ENCODE data around the gene PCBP3. TPM values are rescaled to one million over a fixed set of nuclear protein-coding genes. Genes with fewer than 3 reads are reported as not detected.

Gene PCBP3
- total RNA-seq, 1 donor from 2014 or later = 5.0 TPM

DNA sequence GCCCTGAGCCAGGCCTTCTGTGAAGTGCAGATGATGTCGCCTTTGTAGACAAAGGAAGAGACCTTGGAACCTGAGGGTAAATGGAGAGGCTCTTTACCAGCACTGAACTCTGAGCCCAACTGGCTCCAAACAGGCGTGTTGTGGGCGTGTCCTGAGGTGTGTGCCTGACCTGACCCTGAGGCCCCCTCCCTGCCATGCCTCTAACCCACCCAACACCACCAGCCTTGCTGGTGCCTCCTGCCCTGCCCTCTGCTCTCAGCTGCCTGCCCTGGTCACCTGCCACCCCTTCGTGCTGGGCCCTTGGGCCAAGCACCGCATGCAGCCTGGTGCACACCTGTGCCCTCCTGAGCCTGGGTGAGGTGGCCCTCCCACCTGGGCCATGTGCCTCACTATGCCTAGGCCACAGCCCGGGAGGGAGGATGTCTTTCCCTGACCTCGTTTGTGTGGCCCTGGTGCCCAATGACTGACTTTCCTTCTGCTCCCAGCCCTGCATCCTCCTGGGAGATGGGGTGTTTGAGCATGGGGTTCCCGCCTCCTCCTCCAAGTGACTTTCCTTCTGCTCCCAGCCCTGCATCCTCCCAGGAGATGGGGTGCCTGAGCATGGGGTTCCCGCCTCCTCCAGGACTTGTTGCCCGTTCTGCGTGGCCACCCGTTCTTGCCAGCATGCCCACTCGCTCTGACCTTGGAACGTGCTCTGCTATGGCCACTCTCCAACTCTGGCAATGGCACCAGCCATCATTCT is 157.0 kb downstream of the PCBP3 start:
- no peaks in the 10 kb centered on the region for H3K9me3 Mint-ChIP-seq

DNA sequence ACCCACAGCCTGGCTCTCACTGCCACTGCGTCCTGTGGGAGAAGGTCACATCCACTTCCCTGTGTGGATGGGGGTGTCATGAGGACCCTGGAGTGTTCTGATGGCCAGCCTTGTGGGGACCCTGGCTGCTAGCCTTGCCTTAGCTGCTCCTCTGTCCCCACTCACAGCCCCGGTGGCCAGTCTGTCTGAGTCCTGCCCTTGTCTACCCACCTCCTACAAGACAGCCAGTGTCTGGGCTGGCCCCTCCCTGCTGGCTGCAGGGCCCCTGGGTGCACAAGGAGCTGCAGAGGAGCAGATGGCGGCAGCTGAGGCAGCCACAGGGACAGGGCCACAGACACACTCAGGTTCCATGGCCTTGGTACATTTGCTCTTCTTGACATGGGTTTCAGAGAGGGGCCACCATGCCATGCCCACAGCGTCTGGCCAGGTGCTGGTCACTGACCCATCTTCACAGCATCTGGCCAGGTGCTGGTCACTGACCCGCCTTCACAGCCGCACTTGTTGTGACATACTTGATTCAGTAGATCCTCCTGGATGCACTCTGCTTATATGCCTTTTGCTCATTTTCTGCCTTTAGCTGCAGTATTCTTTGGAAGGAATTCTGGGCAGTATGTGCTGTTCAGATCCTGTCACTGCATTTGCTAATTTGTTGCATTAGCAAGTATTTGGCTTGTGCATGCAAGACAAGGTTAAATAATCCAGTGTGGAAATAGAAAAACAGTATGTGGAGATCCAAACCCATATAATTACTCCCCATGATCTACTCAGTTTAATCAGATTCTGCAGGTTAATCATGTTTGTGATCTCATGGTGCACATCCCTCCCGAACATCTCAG is 157.8 kb downstream of the PCBP3 start:
- Mint-ChIP-seq H3K27ac (no peak overlapping the region), H3K36me3 (no peaks in the 10 kb centered on the region), H3K27me3 (ENCODE audit: low read depth) (peaks cover 4% of the 10 kb centered on the region), H3K4me3 (no peak overlapping the region), H3K9me3 (no peaks in the 10 kb centered on the region), H3K4me1 (no peaks in the 10 kb centered on the region)
- TF ChIP-seq, protein P1, sequence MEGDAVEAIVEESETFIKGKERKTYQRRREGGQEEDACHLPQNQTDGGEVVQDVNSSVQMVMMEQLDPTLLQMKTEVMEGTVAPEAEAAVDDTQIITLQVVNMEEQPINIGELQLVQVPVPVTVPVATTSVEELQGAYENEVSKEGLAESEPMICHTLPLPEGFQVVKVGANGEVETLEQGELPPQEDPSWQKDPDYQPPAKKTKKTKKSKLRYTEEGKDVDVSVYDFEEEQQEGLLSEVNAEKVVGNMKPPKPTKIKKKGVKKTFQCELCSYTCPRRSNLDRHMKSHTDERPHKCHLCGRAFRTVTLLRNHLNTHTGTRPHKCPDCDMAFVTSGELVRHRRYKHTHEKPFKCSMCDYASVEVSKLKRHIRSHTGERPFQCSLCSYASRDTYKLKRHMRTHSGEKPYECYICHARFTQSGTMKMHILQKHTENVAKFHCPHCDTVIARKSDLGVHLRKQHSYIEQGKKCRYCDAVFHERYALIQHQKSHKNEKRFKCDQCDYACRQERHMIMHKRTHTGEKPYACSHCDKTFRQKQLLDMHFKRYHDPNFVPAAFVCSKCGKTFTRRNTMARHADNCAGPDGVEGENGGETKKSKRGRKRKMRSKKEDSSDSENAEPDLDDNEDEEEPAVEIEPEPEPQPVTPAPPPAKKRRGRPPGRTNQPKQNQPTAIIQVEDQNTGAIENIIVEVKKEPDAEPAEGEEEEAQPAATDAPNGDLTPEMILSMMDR (IDR thresholded peaks at IDR 0.05; ENCODE audit: unreplicated experiment) = no peak
- no peak for DNase-seq (ENCODE audit: low spot score in 2 of 2, unreplicated experiment in 2 of 2)

More for the DNA sequence above, 157.0 kb downstream of the PCBP3 start:
- DNase-seq (ENCODE audit: low spot score in 2 of 2, unreplicated experiment in 2 of 2) = no peak
- Mint-ChIP-seq H3K27me3 (ENCODE audit: low read depth) (peaks cover 10% of the 10 kb centered on the region), H3K4me1 (no peaks in the 10 kb centered on the region), H3K4me3 (no peak overlapping the region), H3K27ac (no peak overlapping the region), H3K36me3 (no peaks in the 10 kb centered on the region)
- TF ChIP-seq, protein P1 (IDR thresholded peaks at IDR 0.05; ENCODE audit: unreplicated experiment) = no peak

DNA sequence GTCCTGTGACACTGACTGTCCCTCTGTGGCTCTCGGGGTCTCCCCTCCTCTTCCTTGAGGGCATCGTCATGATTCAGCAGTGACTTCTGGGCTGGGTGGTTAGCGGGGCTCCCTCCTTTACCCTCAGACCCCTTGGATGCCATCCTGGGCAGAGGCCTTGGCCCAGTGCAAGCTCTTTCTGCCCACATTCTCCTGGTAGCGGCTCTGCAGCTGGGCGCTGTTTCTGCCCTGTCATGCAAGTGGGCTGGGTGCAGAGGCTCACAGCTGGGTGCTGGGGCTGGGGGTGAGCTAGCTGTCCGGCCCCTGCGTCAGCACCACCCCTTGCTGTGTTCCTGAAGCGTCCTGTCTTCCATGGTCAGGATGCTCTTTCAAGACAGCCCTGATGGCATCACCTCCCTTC is 158.5 kb downstream of the PCBP3 start:
- Mint-ChIP-seq H3K36me3 (no peaks in the 10 kb centered on the region), H3K27me3 (ENCODE audit: low read depth) (peaks cover 4% of the 10 kb centered on the region), H3K4me3 (no peak overlapping the region), H3K4me1 (no peaks in the 10 kb centered on the region), H3K27ac (no peak overlapping the region), H3K9me3 (no peaks in the 10 kb centered on the region)
- no peak for DNase-seq (ENCODE audit: low spot score in 2 of 2, unreplicated experiment in 2 of 2)
- TF ChIP-seq, protein P1 (IDR thresholded peaks at IDR 0.05; ENCODE audit: unreplicated experiment) = no peak

DNA sequence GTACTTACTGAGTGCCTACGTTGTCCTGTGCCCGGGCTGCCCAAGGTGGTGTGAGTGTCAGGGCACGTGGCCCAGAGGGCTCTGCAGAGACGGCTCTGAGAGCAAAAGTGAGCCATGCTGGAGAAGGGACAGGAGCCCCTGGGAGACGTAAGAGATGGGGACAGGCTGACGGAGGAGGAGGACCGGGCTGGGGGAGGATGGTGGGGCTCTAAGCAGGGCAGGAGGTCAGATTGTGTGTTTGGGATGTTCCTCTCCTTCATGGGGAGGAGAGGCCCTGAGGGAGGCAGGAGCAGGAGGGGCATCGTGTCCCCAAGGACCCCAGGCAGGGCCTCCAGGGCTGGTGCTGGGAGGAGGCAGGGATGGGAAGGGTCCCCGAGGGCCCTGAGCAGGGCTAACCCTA is 158.9 kb downstream of the PCBP3 start:
- Mint-ChIP-seq H3K36me3 (no peaks in the 10 kb centered on the region), H3K4me1 (no peaks in the 10 kb centered on the region), H3K4me3 (no peak overlapping the region), H3K9me3 (no peaks in the 10 kb centered on the region), H3K27me3 (ENCODE audit: low read depth) (peaks cover 4% of the 10 kb centered on the region), H3K27ac (no peak overlapping the region)
- TF ChIP-seq, protein P1 (IDR thresholded peaks at IDR 0.05; ENCODE audit: unreplicated experiment) = no peak
- no peak for DNase-seq (ENCODE audit: low spot score in 2 of 2, unreplicated experiment in 2 of 2)

DNA sequence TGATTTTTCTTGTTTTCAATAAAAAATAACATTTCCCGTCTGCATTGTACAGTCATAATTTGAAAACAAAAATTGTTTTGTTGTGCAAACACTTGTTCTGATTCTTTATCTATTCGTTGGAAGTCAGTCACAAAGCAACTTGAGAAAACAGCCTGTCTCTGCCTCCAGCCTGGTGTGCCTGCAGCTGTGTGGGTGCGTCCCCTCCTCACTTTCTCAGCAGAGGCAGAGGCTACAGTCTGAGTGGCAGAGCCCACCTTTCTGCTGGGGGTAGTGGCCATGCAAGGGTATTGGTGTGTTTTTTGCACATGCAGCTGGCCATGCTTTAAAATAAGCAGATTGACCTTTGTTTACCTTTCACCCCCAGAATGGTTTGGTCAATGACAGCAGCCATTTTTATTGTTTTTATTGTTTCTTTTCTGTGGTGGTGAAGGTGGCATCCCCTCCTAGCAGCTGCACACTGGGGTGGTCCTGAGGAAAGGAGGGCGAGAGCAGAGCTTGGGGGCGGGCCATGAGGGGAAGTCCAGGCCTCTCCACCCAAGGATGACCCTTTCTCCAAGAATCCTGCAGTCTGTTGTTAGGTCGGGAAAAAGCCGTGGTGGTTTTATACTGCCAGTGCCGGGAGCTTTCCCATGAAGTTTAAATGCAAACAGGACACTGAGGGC is 159.6 kb downstream of the PCBP3 start:
- no peaks in the 10 kb centered on the region for H3K36me3 Mint-ChIP-seq

More for the DNA sequence above, 159.6 kb downstream of the PCBP3 start:
- H3K27me3 Mint-ChIP-seq (ENCODE audit: low read depth) = peaks cover 4% of the 10 kb centered on the region
- TF ChIP-seq, protein P1 (IDR thresholded peaks at IDR 0.05; ENCODE audit: unreplicated experiment) = no peak
- H3K9me3 Mint-ChIP-seq = peaks cover 3% of the 10 kb centered on the region
- H3K4me3 Mint-ChIP-seq = no peak overlapping the region
- no peak for DNase-seq (ENCODE audit: low spot score in 2 of 2, unreplicated experiment in 2 of 2)
- H3K4me1 Mint-ChIP-seq = no peaks in the 10 kb centered on the region
- no peak overlapping the region for H3K27ac Mint-ChIP-seq

Data from mesothelial cell of epicardium (in vitro differentiated cells).